GM23338 (cell line): ENCODE results near the gene PHF21A.

Source experiments
- CREB1 ChIP-seq: fragments of 250-450 bp; sonication (Bioruptor Pico); IDR thresholded peaks from 2 replicates; pipeline ENCODE4 v1.5.0; 2020; ENCODE audit warnings: low read depth, mild to moderate bottlenecking, moderate library complexity
- EZH2 ChIP-seq: fragments of 200-600 bp; sonication (generic); IDR thresholded peaks from one replicate; pipeline ENCODE4 v1.8.0; 2017; ENCODE audit warnings: antibody characterized with exemption, mild to moderate bottlenecking, low read depth; ENCODE audit not compliant: unreplicated experiment
- EZH2phosphoT487 ChIP-seq: fragments of 200-600 bp; sonication (generic); IDR thresholded peaks from one replicate; pipeline ENCODE4 v1.8.1; 2018; ENCODE audit warnings: antibody characterized with exemption; ENCODE audit not compliant: unreplicated experiment
- POLR2AphosphoS5 ChIP-seq: IDR thresholded peaks from 2 replicates; pipeline ENCODE4 v1.6.1; 2016; ENCODE audit warnings: antibody characterized with exemption, low read depth
- TF ChIP-seq, protein P1 (sequence below), 2 experiments: fragments of 200-600 bp in 1 of 2; sonication (generic) in 1 of 2; conservative IDR thresholded peaks; 2 replicates each; pipeline versions ENCODE4 v1.5.1 to v1.6.1; 2016 to 2017; ENCODE audit warnings: antibody characterized with exemption in 2 of 2, low read depth in 2 of 2, mild to moderate bottlenecking in 2 of 2, moderate library complexity in 1 of 2
- TF ChIP-seq, protein P2 (sequence below): IDR thresholded peaks from one replicate; pipeline ENCODE4 v1.6.1; 2018; ENCODE audit warnings: antibody characterized with exemption; ENCODE audit not compliant: unreplicated experiment

DNA sequence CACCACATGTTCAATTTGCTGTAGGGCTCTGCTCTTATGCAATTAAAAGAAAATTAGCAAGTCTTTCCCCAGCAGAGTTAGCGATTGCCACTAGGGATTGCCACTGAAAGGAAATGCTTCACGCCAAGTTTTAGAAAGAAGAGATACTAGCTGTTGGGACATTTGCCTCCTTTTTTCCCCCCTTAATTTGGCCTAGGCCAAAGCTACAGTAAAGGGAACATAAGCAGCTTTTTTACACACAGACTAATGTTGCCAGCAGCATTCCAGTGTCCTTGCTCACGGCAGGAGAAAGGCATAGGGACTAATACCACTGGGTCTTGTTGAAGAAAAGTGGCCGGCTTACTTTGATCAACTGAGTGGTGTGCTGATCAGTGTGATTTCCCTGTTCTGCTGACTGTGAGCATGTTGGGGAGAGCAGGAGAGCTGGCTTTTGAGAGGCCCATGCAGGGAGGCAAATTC, 71.2 kb downstream of the PHF21A start:
- TF ChIP-seq, protein P1, sequence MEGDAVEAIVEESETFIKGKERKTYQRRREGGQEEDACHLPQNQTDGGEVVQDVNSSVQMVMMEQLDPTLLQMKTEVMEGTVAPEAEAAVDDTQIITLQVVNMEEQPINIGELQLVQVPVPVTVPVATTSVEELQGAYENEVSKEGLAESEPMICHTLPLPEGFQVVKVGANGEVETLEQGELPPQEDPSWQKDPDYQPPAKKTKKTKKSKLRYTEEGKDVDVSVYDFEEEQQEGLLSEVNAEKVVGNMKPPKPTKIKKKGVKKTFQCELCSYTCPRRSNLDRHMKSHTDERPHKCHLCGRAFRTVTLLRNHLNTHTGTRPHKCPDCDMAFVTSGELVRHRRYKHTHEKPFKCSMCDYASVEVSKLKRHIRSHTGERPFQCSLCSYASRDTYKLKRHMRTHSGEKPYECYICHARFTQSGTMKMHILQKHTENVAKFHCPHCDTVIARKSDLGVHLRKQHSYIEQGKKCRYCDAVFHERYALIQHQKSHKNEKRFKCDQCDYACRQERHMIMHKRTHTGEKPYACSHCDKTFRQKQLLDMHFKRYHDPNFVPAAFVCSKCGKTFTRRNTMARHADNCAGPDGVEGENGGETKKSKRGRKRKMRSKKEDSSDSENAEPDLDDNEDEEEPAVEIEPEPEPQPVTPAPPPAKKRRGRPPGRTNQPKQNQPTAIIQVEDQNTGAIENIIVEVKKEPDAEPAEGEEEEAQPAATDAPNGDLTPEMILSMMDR (conservative IDR thresholded peaks at IDR 0.05; ENCODE audit: low read depth in 2 of 2) = no peak
- TF ChIP-seq, protein P2, sequence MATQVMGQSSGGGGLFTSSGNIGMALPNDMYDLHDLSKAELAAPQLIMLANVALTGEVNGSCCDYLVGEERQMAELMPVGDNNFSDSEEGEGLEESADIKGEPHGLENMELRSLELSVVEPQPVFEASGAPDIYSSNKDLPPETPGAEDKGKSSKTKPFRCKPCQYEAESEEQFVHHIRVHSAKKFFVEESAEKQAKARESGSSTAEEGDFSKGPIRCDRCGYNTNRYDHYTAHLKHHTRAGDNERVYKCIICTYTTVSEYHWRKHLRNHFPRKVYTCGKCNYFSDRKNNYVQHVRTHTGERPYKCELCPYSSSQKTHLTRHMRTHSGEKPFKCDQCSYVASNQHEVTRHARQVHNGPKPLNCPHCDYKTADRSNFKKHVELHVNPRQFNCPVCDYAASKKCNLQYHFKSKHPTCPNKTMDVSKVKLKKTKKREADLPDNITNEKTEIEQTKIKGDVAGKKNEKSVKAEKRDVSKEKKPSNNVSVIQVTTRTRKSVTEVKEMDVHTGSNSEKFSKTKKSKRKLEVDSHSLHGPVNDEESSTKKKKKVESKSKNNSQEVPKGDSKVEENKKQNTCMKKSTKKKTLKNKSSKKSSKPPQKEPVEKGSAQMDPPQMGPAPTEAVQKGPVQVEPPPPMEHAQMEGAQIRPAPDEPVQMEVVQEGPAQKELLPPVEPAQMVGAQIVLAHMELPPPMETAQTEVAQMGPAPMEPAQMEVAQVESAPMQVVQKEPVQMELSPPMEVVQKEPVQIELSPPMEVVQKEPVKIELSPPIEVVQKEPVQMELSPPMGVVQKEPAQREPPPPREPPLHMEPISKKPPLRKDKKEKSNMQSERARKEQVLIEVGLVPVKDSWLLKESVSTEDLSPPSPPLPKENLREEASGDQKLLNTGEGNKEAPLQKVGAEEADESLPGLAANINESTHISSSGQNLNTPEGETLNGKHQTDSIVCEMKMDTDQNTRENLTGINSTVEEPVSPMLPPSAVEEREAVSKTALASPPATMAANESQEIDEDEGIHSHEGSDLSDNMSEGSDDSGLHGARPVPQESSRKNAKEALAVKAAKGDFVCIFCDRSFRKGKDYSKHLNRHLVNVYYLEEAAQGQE = no peak
- TF ChIP-seq CREB1 (no peak), EZH2phosphoT487 (no peak), POLR2AphosphoS5 (no peak), EZH2 (no peak)
